Endodermal cell (in vitro differentiated cells): ENCODE measurements around the gene TTK. TPM values are rescaled to one million over a fixed set of nuclear protein-coding genes. Genes with fewer than 3 reads are reported as not detected.
"Not testable (repeated sequence)": the region's sequence is repeated elsewhere in the genome, so short reads cannot be mapped to it uniquely, and the experiment has no call there.

Experiments used
- DNase-seq: peaks from one replicate; pipeline ENCODE4 v3.0.0-alpha.2; 2017
- H3K27ac ChIP-seq: 2 replicates; pipeline ENCODE4 v1.5.1; 2013; ENCODE audit warnings: mild to moderate bottlenecking, low read depth, low read length, moderate library complexity
- H3K27me3 ChIP-seq: 2 replicates; pipeline ENCODE4 v1.6.1; 2013; ENCODE audit warnings: mild to moderate bottlenecking, low read length, moderate library complexity; ENCODE audit not compliant: insufficient read depth, control insufficient read depth, poor library complexity, severe bottlenecking
- H3K36me3 ChIP-seq: 2 replicates; pipeline ENCODE4 v1.7.0; 2013; ENCODE audit warnings: mild to moderate bottlenecking, low read length, moderate library complexity; ENCODE audit not compliant: control insufficient read depth, insufficient read depth
- H3K4me1 ChIP-seq: one replicate; pipeline ENCODE4 v1.7.0; 2013; ENCODE audit warnings: low read length; ENCODE audit not compliant: control insufficient read depth, insufficient read depth
- H3K4me3 ChIP-seq: 2 replicates; pipeline ENCODE4 v1.5.1; 2013; ENCODE audit warnings: mild to moderate bottlenecking, low read length, moderate library complexity
- H3K9ac ChIP-seq: 2 replicates; pipeline ENCODE4 v1.6.1; 2013; ENCODE audit warnings: mild to moderate bottlenecking, low read length, moderate library complexity; ENCODE audit not compliant: poor library complexity, severe bottlenecking; ENCODE audit errors: extremely low read depth
- H3K9me3 ChIP-seq: 2 replicates; pipeline ENCODE4 v1.6.1; 2013; ENCODE audit warnings: mild to moderate bottlenecking, low read length, moderate library complexity; ENCODE audit not compliant: control insufficient read depth
- H3K27ac Mint-ChIP-seq: 2 replicates; pipeline ENCODE4 v1.8.0; 2020; ENCODE audit warnings: mixed read lengths
- H3K27me3 Mint-ChIP-seq: 2 replicates; pipeline ENCODE4 v1.8.0; 2021; ENCODE audit warnings: mild to moderate bottlenecking, mixed read lengths; ENCODE audit not compliant: insufficient read depth
- H3K36me3 Mint-ChIP-seq: 2 replicates; pipeline ENCODE4 v1.8.0; 2020; ENCODE audit warnings: low read depth, mixed read lengths
- H3K4me1 Mint-ChIP-seq: 2 replicates; pipeline ENCODE4 v1.8.0; 2020; ENCODE audit warnings: mixed read lengths
- H3K4me3 Mint-ChIP-seq: 2 replicates; pipeline ENCODE4 v1.8.0; 2020; ENCODE audit warnings: mild to moderate bottlenecking, moderate library complexity, mixed read lengths
- H3K9me3 Mint-ChIP-seq: 2 replicates; pipeline ENCODE4 v1.8.0; 2020; ENCODE audit warnings: mild to moderate bottlenecking, mixed read lengths
- CTCF ChIP-seq: fragments of 200-600 bp; sonication (generic); conservative IDR thresholded peaks from 2 replicates; pipeline ENCODE4 v1.5.0; 2021; ENCODE audit warnings: antibody characterized with exemption, mild to moderate bottlenecking
- WGBS, 2 experiments: methylation state at CpG; one replicate each; pipeline versions ENCODE4 v1.1.5 to v1.1.7; 2013; ENCODE audit warnings: missing lambda C conversion rate in 2 of 2, mixed read lengths in 1 of 2; ENCODE audit not compliant: insufficient coverage in 1 of 2, insufficient read length in 1 of 2; 5-methylcytosine and 5-hydroxymethylcytosine counted together
- total RNA-seq, 2 donors: library from RNA; stranded (reverse); fragmentation: NEBNext Ultra II Directional in 1 of 2; extraction: Animal tissue kit (Norgen Biotek cat#: 25700) in 1 of 2; gene quantifications; 2 replicates in 1 of 2; 3 replicates in 1 of 2; pipeline ENCODE4 v1.2.1, GENCODE V29; 2021

The TTK gene
- total RNA-seq, 2 donors from 2014 or later = 31.5 to 45.0 TPM

GRCh38 chr6:80028589-80028988 lies 24.1 kb downstream of the TTK start:
- Mint-ChIP-seq H3K27me3 (no peaks in the 10 kb centered on the region), H3K4me1 (peaks cover 5% of the 10 kb centered on the region), H3K36me3 (peaks cover 41% of the 10 kb centered on the region), H3K9me3 (no peaks in the 10 kb centered on the region), H3K27ac (no peak overlapping the region), H3K4me3 (no peak overlapping the region)
- H3K36me3 ChIP-seq = peaks cover 72% of the 10 kb centered on the region
- no peaks in the 10 kb centered on the region for H3K9me3 ChIP-seq
- H3K9ac ChIP-seq = no peak overlapping the region
- no peak for DNase-seq
- H3K4me3 ChIP-seq = no peak overlapping the region
- WGBS, 2 experiments = 81% methylated on average over 3 of the region's 3 CpGs; no CpG with 5 or more reads in 1 of the 2 experiments
- no peak overlapping the region for H3K27ac ChIP-seq
- no peaks in the 10 kb centered on the region for H3K27me3 ChIP-seq
- no peak for TF ChIP-seq CTCF
- no peaks in the 10 kb centered on the region for H3K4me1 ChIP-seq

DNA sequence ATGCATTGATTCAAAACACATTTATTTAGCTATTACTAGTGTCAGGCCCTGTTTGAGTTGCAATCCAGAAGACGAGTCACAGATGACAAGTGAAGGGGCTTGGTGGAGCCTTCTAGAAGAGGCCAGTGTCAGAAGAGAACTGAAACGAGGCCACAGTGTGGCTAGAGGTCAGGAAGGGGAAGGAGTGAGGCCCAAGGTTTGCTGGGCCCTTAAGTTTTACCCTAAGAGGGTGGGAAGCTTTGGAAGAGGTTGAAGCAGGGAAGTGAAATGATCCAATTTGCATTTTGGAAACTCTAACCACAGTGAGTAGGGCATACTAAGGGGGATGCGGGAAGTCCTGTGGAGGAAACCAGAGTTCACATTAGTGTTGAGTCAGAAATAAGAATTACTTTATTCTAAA lies 25.0 kb downstream of the TTK start:
- Histone ChIP-seq H3K9ac (no peak overlapping the region), H3K4me1 (no peaks in the 10 kb centered on the region), H3K9me3 (no peaks in the 10 kb centered on the region), H3K36me3 (peaks cover 72% of the 10 kb centered on the region), H3K27ac (no peak overlapping the region), H3K27me3 (no peaks in the 10 kb centered on the region), H3K4me3 (no peak overlapping the region)
- WGBS, 2 experiments = 93 to 100% methylated on average over 3 of the region's 3 CpGs
- peaks cover 32% of the 10 kb centered on the region for H3K36me3 Mint-ChIP-seq
- H3K4me1 Mint-ChIP-seq = peaks cover 5% of the 10 kb centered on the region
- DNase-seq = no peak
- H3K4me3 Mint-ChIP-seq = no peak overlapping the region
- no peaks in the 10 kb centered on the region for H3K9me3 Mint-ChIP-seq
- no peak for TF ChIP-seq CTCF
- peak overlapping the region; percentile 48 for H3K27ac Mint-ChIP-seq
- no peaks in the 10 kb centered on the region for H3K27me3 Mint-ChIP-seq

DNA sequence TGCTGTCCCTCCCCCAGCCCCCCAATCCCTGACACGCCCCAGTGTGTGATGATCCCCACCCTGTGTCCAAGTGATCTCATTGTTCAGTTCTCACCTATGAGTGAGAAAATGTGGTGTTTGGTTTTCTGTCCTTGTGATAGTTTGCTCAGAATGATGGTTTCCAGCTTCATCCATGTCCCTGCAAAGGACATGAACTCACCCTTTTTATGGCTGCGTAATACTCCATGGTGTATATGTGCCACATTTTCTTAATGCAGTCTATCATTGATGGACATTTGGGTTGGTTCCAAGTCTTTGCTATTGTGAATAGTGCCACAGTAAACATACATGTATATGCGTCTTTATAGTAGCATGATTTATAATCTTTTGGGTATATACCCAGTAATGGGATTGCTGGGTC lies 43.8 kb downstream of the TTK start:
- H3K27me3 Mint-ChIP-seq, H3K4me1 Mint-ChIP-seq, H3K4me3 Mint-ChIP-seq, H3K9ac ChIP-seq, H3K4me3 ChIP-seq, H3K27ac Mint-ChIP-seq, H3K9me3 ChIP-seq, H3K27ac ChIP-seq, DNase-seq, H3K4me1 ChIP-seq, H3K27me3 ChIP-seq: not testable (repeated sequence)
- 96 to 100% methylated on average over 1 to 3 of the region's 3 CpGs for WGBS, 2 experiments
- peaks cover 10% of the 10 kb centered on the region for H3K36me3 ChIP-seq
- Mint-ChIP-seq H3K36me3 (peaks cover 44% of the 10 kb centered on the region), H3K9me3 (peaks cover 34% of the 10 kb centered on the region)

DNA sequence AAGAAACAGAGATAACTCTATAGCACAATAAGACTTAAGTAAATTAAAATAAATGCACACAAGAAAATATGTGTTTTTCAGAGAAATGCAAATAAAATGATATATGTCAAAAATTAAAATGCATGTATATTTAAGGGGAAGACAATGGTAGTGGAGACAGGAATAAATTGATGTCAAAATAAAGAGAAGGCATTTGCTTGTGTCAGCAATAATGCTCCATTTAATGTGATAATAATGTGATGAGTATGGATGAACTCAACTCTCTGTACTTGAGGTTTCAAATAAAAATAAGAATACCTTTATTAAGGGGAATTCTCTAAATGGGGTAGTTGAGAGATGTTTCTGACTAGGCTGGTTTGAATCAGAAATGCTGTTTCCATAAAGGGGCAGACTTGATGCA lies 56.3 kb downstream of the TTK start:
- DNase-seq = no peak
- H3K27me3 Mint-ChIP-seq = no peaks in the 10 kb centered on the region
- TF ChIP-seq CTCF = no peak
- no peaks in the 10 kb centered on the region for H3K36me3 Mint-ChIP-seq
- H3K27ac Mint-ChIP-seq = no peak overlapping the region
- Histone ChIP-seq H3K4me1 (no peaks in the 10 kb centered on the region), H3K27ac (no peak overlapping the region), H3K9me3 (no peaks in the 10 kb centered on the region), H3K27me3 (no peaks in the 10 kb centered on the region), H3K9ac (no peak overlapping the region), H3K4me3 (no peak overlapping the region), H3K36me3 (no peaks in the 10 kb centered on the region)
- no peaks in the 10 kb centered on the region for H3K9me3 Mint-ChIP-seq
- no peaks in the 10 kb centered on the region for H3K4me1 Mint-ChIP-seq
- H3K4me3 Mint-ChIP-seq = no peak overlapping the region

DNA sequence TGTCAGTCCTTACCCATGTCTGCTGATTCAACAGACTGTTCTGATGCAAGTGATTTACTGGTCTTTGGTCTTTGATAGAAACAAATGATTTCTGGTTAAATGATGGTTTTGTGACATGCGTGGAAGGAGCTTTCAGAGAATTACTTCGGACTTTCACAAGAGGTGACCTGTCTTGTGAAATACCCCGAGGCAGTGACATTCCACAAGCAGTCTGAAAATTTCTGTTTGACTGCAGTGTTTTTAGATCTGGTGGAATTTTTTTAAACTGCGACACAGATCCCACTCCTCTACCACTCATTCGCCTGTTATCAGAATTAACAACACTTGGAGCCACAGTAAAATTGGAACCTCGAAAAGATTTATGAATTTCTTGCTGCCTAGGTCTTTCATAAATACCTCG lies 63.7 kb downstream of the TTK start:
- H3K9me3 ChIP-seq, H3K27ac ChIP-seq, H3K9ac ChIP-seq, H3K4me1 Mint-ChIP-seq, H3K9me3 Mint-ChIP-seq, H3K4me1 ChIP-seq, H3K4me3 Mint-ChIP-seq, DNase-seq, H3K4me3 ChIP-seq, H3K27ac Mint-ChIP-seq, H3K36me3 Mint-ChIP-seq, H3K36me3 ChIP-seq, H3K27me3 ChIP-seq, H3K27me3 Mint-ChIP-seq: not testable (repeated sequence)
- 100% methylated on average over 4 of the region's 7 CpGs; no CpG with 5 or more reads in 1 of the 2 experiments for WGBS, 2 experiments
